ENCODE measurements around the gene CHAC2.

- TF ChIP-seq, protein P1, sequence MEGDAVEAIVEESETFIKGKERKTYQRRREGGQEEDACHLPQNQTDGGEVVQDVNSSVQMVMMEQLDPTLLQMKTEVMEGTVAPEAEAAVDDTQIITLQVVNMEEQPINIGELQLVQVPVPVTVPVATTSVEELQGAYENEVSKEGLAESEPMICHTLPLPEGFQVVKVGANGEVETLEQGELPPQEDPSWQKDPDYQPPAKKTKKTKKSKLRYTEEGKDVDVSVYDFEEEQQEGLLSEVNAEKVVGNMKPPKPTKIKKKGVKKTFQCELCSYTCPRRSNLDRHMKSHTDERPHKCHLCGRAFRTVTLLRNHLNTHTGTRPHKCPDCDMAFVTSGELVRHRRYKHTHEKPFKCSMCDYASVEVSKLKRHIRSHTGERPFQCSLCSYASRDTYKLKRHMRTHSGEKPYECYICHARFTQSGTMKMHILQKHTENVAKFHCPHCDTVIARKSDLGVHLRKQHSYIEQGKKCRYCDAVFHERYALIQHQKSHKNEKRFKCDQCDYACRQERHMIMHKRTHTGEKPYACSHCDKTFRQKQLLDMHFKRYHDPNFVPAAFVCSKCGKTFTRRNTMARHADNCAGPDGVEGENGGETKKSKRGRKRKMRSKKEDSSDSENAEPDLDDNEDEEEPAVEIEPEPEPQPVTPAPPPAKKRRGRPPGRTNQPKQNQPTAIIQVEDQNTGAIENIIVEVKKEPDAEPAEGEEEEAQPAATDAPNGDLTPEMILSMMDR (IDR thresholded peaks at IDR 0.05; ENCODE audit: low read depth, low read length): no peak
- TF ChIP-seq EZH2phosphoT487 (IDR thresholded peaks at IDR 0.05; ENCODE audit: low read depth): no peak
These were observed 20.1 kb downstream of the CHAC2 start for GRCh38 chr2:53787614-53788289.

Data from OCI-LY3 (cell line).